Activated CD4-positive, alpha-beta T cell treated with anti-CD3 and anti-CD28 coated beads, Interleukin-2, amount 50 U/mL, for 4 hours (primary cell): ENCODE results near the gene CHN2.

ENCODE experiments used
- DNase-seq, 2 experiments: peaks; one replicate each; pipeline ENCODE4 v3.0.0-alpha.2; 2020

CHN2 gene

DNA sequence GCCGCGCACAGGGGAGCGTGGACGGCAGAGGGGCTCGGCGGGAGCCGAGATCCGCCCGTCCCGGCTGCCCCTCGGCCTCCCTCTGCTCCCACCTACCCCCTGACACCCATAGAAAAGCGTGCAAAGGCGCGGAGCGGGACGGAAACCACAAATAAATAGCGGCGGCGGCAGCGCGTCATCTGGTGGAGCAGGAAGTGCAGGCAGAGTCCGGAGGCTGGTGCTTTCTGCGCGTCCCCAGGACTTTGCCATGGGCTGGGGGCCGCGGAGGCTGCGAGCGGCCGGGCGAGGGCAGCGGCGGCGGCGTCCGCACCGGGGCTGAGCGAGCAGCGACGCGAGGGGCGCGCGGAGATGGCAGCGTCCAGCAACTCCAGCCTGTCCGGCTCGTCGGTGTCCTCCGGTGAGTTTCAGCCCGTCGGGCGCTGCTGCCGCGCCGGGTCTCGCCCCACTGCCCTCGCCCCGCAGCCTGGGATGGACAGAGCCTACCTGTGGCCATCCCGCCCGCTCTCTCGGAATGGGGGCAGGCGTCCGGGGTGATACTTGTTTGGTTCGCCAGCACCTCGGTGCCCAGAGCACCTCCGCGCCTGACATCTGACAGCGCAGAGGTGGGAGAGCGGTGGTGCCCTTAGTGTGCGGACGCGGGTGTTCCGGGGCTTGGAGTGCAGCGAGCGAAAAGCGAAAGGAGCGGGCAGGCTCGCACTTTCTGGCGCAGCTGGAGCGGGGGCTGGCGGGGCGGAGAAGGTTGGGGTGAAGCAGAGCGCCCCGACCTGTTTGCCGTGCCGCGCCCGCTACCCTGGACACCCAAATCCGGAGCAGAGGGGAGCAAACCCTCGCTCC, at the start of gene CHN2:
TSS of gene CHN2 (plus strand) at position 182 of the 834 bp plus-strand sequence.
- peak; percentile 8 to 18 for DNase-seq

DNA sequence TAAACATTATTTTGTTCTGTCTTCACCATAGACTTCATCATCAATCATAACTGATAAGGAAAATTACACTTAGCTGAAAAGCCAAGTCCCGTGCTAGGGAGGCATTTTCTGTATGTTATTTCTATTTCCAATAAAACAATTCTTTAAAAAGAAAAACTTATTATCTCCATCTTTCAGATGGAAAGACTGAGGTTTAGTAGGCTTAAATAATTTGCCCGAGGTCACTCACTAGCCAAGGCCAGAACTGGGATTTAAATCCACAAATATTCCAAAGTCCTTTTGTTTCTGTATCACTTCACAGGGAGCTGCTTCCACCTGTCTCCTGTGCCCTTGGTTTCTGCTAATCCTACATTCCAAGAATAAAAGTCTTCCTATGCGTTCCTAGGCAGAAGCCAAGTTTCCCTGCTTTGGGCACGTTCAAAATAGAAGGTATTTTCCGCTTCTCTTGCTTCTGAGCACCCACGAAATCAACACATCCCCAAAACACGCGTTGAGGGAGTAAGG, 49.0 kb upstream of the CHN2 start:
- no peak for DNase-seq

DNA sequence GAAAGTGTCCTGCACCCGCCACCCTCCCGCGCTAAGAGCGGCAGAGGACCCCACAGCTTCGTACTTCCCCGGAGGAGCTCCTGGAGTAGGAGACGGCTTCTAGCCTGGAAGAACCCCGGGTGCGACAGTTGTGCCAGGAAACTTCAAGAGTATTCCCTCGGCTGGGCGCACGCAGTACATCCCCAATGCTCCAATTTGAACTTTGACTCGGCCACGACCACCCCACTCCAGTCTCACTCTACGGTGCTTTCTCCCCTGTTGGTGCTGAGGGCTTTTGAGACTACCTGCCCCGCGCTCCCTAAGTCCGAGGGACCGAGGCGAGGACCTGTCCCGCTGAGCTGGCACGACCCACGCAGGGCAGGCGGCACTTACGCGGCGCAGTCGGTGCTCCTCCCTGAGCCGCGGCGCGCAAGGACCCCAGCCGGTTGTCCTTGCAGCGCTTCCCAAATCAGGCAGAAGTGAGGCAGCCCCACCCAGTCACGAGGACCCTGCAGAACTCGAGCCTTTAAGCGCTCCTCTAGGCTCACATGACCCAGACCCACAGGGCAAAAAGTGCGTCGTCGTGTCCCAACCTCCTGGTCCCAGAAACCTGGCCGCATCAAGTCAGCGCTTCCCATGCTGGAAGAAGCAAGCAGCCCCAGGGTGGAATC, 48.4 kb upstream of the CHN2 start, which contains the start of gene CPVL:
TSS of gene CPVL (minus strand) at position 481 of the 650 bp plus-strand sequence. CDS start 25,476 bp downstream, outside the sequence.
- DNase-seq = no peak

DNA sequence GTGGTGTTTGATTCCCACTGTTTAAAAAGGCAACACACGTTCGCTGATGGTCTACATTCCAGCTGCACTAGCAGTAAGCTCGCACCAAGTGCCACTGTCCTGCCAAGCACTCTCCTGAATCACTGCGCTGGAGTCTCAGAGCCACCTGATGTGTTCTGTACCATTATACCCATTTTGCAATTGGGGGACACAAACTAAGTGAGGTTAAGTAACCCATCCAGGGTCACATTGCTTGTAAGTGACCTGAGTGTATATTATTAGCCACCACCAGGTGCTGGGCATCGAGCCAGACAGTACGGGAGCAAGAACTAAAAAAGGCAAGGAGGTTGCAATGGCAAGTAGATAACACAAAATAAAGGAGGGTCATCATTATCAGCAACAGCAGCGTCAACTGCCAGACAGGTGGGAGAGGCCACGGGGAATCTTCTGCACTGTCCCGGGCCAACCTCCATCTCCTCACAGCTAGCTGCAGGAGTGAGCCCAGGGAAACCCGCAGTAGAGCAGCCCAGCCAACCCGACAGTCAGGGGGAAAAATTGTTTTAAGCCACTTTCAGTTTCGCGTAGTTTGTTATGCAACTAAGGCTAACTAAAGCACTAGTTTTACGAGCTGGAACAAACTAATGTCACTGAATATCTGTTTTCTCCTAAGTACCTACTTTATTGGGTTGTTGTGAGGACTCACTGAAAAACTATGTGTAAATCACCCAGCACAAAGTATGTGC, 47.5 kb upstream of the CHN2 start:
- no peak for DNase-seq

DNA sequence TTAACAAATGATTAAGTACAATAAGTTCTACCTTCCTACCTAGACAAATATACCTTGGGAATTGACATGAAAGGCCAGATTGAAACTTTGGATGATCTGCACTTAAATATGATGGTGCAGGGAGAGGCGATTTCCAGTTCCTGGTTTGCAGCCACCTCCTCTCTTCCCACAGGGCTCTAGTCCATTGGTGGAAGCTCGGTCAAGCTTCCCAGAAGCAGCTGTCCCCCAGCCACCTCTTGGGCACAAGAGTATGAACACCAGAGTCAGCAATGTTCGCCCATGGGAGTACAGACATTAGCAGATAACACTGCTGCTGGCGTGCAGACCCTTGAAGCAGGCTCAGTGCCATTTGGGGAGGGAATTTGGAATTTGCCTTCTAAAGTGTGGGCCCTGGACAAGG, 46.8 kb upstream of the CHN2 start:
- no peak for DNase-seq

DNA sequence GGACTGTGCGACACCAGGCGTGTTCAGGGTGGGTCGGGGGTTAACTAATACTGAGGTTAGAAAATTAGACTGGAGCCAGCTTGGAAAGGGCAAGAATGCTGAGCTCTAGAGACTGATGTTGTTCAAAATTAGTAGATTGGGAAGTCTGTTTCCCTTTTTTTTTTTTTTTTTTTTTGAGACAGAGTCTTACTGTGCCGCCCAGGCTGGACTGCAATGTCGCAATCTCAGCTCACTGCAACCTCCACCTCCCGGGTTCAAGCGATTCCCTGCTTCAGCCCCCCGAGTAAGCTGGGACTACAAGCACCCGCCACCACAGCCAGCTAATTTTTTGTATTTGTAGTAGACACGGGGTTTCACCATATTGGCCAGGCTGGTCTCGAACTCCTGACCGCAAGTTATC, 45.5 kb upstream of the CHN2 start:
- DNase-seq = no peak

DNA sequence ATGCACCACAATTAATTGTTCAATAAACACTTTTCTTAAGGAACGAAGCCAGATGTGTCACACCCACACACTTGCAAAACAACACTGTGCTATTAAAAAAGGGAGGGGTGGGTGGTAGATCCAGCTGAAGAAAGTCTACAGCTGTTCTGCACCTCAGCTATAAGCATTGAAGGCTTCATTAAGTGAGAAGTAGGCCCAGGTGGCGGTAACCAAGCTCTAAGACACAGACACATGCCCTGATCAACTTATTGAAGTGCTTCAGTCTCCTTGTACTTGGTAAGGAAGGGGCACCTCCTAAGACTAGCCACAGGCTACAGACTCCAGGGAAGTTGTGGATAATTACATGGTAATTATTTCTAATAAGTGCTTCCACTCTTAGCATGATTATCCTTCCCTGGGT, 43.7 kb upstream of the CHN2 start:
- no peak for DNase-seq

DNA sequence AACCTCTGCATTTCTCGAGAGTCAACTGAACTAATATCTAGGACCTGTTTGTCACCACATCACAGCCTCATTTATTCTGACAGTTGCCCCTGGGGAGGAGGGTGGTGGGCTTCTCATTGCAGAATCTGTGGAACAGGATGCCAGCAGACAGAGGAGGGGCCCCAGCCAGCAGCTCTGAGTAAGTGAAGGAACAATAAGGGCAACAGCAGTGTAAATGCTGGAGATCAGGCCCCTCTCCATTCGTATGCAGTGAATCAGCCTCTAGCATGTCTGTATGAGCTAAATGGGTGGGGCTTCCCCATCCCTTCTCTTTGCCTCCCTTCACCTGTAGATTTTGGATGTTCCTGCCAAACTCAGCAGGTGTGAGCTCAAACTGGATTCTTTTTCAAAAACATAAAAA, 40.5 kb upstream of the CHN2 start:
- DNase-seq = no peak

DNA sequence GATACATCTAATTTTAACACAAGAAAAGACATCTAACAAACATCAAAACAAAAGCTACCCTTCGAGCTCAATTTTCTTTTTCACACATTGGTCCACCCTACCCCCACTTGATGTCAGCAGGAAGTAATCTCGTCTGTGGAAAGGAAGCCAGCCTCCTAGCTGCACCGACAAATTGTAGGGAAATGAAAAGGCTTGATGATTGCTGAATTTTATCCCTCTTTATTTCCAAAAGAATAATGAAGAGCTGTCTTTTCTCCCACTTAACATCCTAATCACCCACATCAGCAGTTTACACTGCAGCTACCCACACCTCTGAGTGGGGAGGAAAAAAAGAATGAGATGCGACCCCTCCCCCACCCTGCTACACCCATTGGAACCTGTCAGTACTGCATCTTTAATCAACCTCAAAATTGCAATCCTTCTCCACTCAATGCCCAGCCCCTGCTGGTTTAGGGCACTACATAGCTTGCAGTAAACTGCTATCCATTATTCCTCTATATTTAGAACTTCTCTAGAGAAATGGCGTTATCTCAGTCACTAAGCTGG, 37.6 kb upstream of the CHN2 start:
- DNase-seq = no peak

DNA sequence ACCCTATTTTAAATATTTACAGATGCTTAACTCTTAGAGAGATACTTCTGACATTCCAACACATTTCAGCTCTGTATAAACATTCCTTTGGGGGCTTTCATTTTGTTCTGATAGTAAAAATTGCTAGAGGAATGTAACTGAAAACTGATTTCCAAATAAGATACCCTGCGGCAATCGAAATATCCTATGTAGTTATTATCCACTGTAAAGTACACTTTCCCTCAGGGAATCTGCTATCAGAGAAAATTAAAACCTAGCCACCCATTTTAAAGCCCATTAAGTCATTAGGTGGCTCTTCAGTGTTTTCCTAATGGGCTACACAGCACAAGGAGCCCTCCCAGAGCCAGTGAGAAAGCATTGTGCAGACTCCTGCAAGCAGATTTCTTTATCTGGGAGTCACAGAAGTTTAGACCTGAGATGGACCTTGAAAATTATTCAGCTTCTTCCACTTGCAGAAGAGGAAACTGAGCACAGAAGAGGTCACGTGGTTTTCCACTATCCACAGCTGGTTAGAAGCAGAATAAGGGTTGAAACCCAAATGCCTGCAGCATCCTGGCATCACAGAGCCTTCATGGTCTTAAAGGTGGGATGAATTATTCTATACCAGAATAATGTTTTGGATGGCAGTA, 35.7 kb upstream of the CHN2 start:
- DNase-seq = no peak

DNA sequence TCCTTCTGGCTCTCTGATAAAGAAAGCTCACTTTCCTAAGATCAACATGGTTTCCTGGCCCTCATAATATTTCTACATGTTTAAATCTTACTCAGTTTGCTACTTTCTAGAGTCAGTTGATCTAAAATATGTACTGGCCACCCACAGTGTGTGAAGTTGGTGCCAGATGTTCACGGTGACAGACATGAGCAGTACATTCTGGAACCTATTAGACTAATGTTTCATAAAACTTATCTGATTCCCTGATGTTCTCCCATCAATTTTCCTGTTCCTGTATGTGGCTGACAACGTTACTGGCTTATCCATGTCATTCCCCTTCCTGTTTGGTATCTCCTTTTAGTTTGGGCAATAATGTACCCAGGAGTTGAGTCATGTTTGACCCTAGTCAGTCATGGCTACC, 34.5 kb upstream of the CHN2 start:
- DNase-seq = no peak

DNA sequence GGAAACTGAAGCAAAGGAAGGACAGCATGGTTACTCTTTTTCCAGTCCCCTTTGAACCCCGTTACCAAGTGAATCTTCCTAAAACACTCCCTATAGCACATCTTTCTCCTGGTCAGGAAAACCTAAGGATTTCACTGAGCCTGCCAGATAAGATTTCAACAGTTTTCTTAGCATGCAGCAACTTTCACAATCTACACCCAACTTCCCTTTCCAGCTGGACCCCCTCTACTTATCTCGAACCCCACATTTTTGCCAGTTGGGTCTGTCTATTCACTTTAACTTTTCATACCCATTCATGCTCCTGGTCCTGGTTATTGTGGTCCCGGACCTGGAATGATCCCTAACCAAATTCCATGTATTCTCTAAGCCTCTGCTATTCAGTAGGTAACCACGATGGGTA, 33.3 kb upstream of the CHN2 start:
- DNase-seq = no peak

DNA sequence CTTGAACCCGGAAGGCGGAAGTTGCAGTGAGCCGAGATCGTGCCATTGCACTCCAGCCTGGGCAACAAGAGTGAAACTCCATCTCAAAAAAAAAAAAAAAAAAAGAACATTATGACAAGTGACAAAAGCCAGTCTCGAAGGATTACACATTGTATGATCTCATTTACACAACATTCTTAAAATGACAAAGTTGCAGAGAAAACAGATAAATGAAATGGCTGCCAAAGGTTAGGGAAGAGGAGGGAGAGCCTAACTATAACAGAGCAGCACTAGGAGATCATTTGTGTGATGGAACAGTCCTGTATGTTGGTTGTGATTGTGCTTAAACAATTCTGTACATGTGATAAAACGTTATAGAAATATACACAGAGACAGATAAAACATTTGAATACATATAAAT, 32.0 kb upstream of the CHN2 start:
- DNase-seq = no peak

DNA sequence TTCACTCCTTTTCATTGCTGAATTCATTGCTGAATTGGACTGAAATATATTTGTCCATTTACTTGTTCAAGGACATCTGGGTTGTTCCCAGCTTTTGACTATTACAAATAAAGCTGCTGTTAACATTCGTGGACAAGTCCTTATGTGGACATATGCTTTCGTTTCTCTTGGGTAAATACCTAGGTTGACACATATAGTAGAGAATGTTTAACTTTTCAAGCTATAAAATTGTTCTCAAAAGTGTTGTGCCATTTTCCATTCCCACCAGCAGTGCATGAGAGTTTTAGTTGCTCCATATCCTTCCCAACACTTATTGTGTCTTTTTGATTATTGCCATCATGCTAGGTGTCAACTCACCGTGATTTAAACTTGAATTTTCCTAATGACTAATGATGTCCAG, 30.7 kb upstream of the CHN2 start:
- no peak for DNase-seq

DNA sequence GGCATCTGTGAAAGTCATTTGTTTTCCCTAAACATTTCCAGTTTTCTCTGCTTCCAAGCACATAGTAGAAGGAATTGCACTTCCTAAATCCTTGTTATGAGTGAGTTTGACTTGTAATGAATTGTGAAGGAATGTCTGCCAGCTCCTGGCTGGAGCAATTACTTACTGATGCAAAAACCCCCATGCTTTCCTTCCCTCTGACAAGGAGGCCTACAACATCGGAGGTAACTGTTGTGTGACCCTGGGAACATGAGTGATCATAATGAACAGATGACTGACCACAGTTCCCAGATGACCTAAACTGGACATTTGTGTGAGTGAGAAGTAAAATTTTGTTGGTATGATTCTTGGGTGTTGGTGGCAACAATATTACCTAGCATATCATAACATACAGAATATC, 26.9 kb upstream of the CHN2 start:
- DNase-seq = no peak

DNA sequence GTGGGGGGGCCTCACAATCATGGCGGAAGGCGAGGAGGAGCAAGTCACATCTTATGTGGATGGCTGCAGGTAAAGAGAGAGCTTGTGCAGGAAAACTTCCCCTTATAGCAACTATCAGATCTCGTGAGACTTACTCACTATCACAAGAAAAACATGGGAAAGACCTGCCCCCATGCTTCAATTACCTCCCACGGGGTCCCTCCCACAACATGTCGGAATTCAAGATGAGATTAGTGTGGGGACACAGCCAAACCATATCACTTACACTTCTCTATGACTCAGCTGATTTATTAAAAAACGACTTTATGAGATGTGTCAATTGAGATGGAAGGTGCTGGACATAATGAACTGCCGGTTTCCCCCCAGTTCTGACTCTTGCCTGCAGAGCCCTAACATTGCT, 23.8 kb upstream of the CHN2 start:
- DNase-seq = no peak

DNA sequence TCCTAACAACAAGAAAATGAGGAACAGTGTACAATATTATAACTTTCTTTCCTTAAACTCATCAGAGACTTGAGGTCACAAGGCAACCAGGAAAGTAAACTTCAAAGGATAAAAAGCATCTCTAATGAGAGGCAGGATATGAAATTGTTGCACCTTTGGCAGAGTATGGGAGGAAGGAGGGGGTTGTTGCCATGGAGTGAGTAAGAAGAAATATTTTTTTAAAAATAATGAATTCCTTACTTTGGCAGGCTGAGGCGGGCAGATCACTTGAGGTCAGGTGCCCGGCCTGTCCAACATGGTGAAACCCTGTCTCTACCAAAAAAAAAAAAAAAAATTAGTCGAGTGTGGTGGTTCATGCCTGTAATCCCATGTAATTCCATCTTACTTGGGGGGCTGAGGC, 21.1 kb upstream of the CHN2 start:
- no peak for DNase-seq

DNA sequence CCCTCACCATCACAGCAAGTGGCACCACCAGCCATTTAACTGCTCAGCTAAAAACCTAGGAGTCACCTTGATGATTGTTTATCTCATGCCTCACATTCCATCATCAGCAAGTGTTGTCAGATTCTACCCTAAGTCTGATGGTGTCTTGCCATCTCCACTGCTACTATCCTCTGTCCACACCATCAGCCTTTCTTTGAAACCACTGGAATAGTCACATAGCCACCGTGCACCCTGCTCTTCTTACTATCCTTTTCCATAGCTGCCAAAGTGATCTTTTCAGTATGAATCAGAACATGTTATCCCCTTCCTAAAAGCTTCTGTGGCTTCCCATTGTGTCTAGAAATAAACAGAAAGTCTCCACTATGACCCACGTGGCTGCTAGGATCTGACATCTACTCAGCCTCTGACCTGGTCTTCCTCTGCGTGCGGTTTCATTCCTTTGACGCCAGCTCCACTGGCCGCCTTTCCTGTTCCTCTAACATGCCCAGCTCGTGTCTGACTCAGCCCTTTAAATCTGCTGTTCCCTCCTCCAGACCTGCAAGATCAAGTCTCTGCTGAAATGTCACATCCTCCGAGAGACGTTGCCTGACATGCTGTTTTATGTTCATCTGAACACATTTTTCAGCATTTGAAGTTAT, 16.5 kb upstream of the CHN2 start:
- DNase-seq = no peak

DNA sequence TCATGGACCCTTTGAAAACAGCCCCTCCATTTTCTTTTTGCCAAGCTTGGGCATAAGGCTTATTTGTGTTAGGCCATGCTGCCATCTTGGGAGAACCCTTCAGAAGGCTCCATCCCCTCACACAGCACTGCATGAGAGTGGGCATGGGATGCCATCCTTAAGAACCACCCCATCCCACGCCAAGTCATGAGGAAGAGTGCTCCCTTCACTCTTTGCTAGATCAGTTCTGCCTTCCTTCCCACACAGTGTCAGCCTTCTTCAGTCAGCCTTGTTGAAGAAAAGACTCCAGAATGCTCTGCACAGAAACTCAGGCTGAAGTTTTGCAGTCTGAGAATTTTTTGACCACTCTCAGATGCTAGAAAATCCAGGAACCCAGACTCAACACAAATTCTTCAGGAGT, 15.5 kb upstream of the CHN2 start:
- DNase-seq = no peak

DNA sequence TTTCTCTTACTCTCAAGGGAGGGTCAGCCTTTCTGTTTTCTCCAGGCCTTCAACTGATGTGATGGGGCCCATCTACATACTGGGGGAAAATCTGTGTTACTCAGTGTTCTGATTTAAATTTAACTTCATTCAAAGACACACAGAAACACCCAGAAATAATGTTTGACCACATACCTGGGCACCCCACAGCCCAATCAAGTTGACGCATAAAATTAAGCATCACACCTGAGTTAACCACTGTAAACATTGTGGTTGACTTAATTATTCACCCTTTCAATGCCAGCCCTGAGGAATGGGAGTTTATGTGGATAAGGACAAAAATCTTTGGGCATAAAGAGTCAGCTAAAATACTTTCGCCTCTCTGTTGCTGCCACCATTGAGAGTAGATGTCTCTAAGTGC, 10.0 kb upstream of the CHN2 start:
- no peak for DNase-seq

DNA sequence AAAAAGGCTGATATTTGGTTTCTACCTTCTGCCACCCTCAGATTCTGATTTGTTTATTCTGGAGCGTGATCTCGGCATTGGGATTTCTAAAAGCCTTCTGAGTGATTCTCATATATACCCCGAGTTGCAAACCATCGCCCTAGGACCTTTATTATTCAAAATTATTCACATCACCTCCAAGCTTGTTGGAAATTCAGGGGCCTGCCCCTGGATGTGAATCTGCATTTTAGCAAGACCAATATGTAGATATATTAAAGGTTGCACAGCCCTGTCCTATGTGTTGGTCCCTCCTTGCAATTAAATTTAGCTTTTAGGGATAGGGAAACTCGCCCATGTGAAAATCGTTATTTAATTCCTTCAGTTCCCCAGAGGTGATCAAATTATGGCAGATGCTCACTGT, 9.0 kb upstream of the CHN2 start:
- DNase-seq = no peak

DNA sequence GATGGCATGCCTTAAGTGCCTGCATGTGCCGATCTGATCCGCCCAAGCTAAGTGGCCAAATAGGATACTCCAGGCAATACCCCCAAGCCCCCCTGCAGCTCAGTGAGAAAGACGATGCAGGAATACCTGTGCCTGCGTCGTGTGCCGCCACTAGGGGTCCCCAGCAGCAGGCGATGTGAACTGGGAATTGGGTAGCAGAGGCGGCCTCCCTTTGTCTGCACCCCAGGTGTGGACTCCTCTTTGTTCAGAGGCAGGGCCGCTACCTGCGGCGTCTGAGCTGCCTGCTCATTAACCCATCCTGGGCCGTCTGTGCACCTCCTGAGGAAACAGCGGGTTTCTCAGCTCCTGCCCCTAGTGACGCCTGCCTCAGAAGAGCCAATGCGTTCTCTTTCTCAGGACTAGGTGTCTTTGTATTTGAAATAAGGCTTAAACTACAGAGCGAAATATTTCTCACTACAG, 4.8 kb upstream of the CHN2 start:
- DNase-seq = peak; percentile 9 to 26
